Measurements from ENCODE around the gene JMY. TPM values are rescaled to one million over a fixed set of nuclear protein-coding genes. Genes with fewer than 3 reads are reported as not detected.

JMY gene
- total RNA-seq, 1 experiment from 2014 or later = not detected

GRCh38 chr5:79202076-79202475 is 33.9 kb upstream of the JMY start:
- no peak overlapping the region for H2AFZ ChIP-seq (ENCODE audit: low read length)
- H3K9me2 ChIP-seq (replicated peaks; ENCODE audit: insufficient read depth, low read length) = no peaks in the 10 kb centered on the region
- no peak for DNase-seq
- no peaks in the 10 kb centered on the region for H3K9me3 ChIP-seq (ENCODE audit: low read length)
- H3K4me1 ChIP-seq (ENCODE audit: low read length) = no peaks in the 10 kb centered on the region
- no peak overlapping the region for H3K4me2 ChIP-seq (ENCODE audit: low read depth, low read length, poor library complexity, severe bottlenecking)
- no peak overlapping the region for H3K9ac ChIP-seq (ENCODE audit: low read length)
- no peak overlapping the region for H3K27ac ChIP-seq (ENCODE audit: low read length)
- H3K4me3 ChIP-seq (ENCODE audit: low read length) = no peak overlapping the region
- H3K79me2 ChIP-seq (ENCODE audit: low read length) = no peaks in the 10 kb centered on the region
- no peaks in the 10 kb centered on the region for H3K36me3 ChIP-seq (ENCODE audit: insufficient read depth, low read length)
- no peaks in the 10 kb centered on the region for H4K20me1 ChIP-seq (ENCODE audit: insufficient read depth, low read depth, low read length)
- no peaks in the 10 kb centered on the region for H3K27me3 ChIP-seq (ENCODE audit: low read length)

GRCh38 chr5:79205965-79206364 is 30.0 kb upstream of the JMY start:
- no peaks in the 10 kb centered on the region for H3K4me1 ChIP-seq (ENCODE audit: low read length)
- no peak for DNase-seq
- no peaks in the 10 kb centered on the region for H3K9me2 ChIP-seq (replicated peaks; ENCODE audit: insufficient read depth, low read length)
- no peaks in the 10 kb centered on the region for H3K27me3 ChIP-seq (ENCODE audit: low read length)
- no peaks in the 10 kb centered on the region for H4K20me1 ChIP-seq (ENCODE audit: insufficient read depth, low read depth, low read length)
- H3K9ac ChIP-seq (ENCODE audit: low read length) = no peak overlapping the region
- H3K27ac ChIP-seq (ENCODE audit: low read length) = no peak overlapping the region
- no peaks in the 10 kb centered on the region for H3K79me2 ChIP-seq (ENCODE audit: low read length)
- no peak overlapping the region for H3K4me3 ChIP-seq (ENCODE audit: low read length)
- H2AFZ ChIP-seq (ENCODE audit: low read length) = no peak overlapping the region
- no peak overlapping the region for H3K4me2 ChIP-seq (ENCODE audit: low read depth, low read length, poor library complexity, severe bottlenecking)
- no peaks in the 10 kb centered on the region for H3K36me3 ChIP-seq (ENCODE audit: insufficient read depth, low read length)
- H3K9me3 ChIP-seq (ENCODE audit: low read length) = no peaks in the 10 kb centered on the region

- Histone ChIP-seq H2AFZ (ENCODE audit: low read length) (no peak overlapping the region), H3K4me3 (ENCODE audit: low read length) (no peak overlapping the region)
- DNase-seq = no peak
These were observed 29.4 kb upstream of the JMY start for GRCh38 chr5:79206541-79206940.

GRCh38 chr5:79209505-79209904 is 26.4 kb upstream of the JMY start:
- Histone ChIP-seq H3K9me2 (replicated peaks; ENCODE audit: insufficient read depth, low read length) (no peaks in the 10 kb centered on the region), H3K9ac (ENCODE audit: low read length) (no peak overlapping the region), H4K20me1 (ENCODE audit: insufficient read depth, low read depth, low read length) (no peaks in the 10 kb centered on the region), H2AFZ (ENCODE audit: low read length) (no peak overlapping the region), H3K27ac (ENCODE audit: low read length) (no peak overlapping the region), H3K4me2 (ENCODE audit: low read depth, low read length, poor library complexity, severe bottlenecking) (no peak overlapping the region), H3K9me3 (ENCODE audit: low read length) (no peaks in the 10 kb centered on the region), H3K4me3 (ENCODE audit: low read length) (no peak overlapping the region), H3K79me2 (ENCODE audit: low read length) (no peaks in the 10 kb centered on the region), H3K4me1 (ENCODE audit: low read length) (no peaks in the 10 kb centered on the region), H3K27me3 (ENCODE audit: low read length) (no peaks in the 10 kb centered on the region), H3K36me3 (ENCODE audit: insufficient read depth, low read length) (no peaks in the 10 kb centered on the region)
- no peak for DNase-seq

More at GRCh38 chr5:79206541-79206940, 29.4 kb upstream of the JMY start:
- Histone ChIP-seq H3K79me2 (ENCODE audit: low read length) (no peaks in the 10 kb centered on the region), H3K27ac (ENCODE audit: low read length) (no peak overlapping the region), H3K36me3 (ENCODE audit: insufficient read depth, low read length) (no peaks in the 10 kb centered on the region), H4K20me1 (ENCODE audit: insufficient read depth, low read depth, low read length) (no peaks in the 10 kb centered on the region), H3K9me3 (ENCODE audit: low read length) (no peaks in the 10 kb centered on the region), H3K9me2 (replicated peaks; ENCODE audit: insufficient read depth, low read length) (no peaks in the 10 kb centered on the region), H3K4me1 (ENCODE audit: low read length) (no peaks in the 10 kb centered on the region), H3K27me3 (ENCODE audit: low read length) (no peaks in the 10 kb centered on the region), H3K4me2 (ENCODE audit: low read depth, low read length, poor library complexity, severe bottlenecking) (no peak overlapping the region), H3K9ac (ENCODE audit: low read length) (no peak overlapping the region)

GRCh38 chr5:79224286-79224984 is 11.5 kb upstream of the JMY start:
- H3K9me2 ChIP-seq (replicated peaks; ENCODE audit: insufficient read depth, low read length) = no peaks in the 10 kb centered on the region
- H3K9ac ChIP-seq (ENCODE audit: low read length) = no peak overlapping the region
- H4K20me1 ChIP-seq (ENCODE audit: insufficient read depth, low read depth, low read length) = no peaks in the 10 kb centered on the region
- H3K4me2 ChIP-seq (ENCODE audit: low read depth, low read length, poor library complexity, severe bottlenecking) = no peak overlapping the region
- H3K4me1 ChIP-seq (ENCODE audit: low read length) = no peaks in the 10 kb centered on the region
- no peaks in the 10 kb centered on the region for H3K27me3 ChIP-seq (ENCODE audit: low read length)
- H3K9me3 ChIP-seq (ENCODE audit: low read length) = no peaks in the 10 kb centered on the region
- H3K27ac ChIP-seq (ENCODE audit: low read length) = no peak overlapping the region
- DNase-seq = no peak
- no peaks in the 10 kb centered on the region for H3K79me2 ChIP-seq (ENCODE audit: low read length)
- no peak overlapping the region for H2AFZ ChIP-seq (ENCODE audit: low read length)
- H3K4me3 ChIP-seq (ENCODE audit: low read length) = no peak overlapping the region
- H3K36me3 ChIP-seq (ENCODE audit: insufficient read depth, low read length) = no peaks in the 10 kb centered on the region

GRCh38 chr5:79225026-79225425 is 10.9 kb upstream of the JMY start:
- H3K4me2 ChIP-seq (ENCODE audit: low read depth, low read length, poor library complexity, severe bottlenecking) = no peak overlapping the region
- no peaks in the 10 kb centered on the region for H3K27me3 ChIP-seq (ENCODE audit: low read length)
- H3K79me2 ChIP-seq (ENCODE audit: low read length) = no peaks in the 10 kb centered on the region
- H3K9me2 ChIP-seq (replicated peaks; ENCODE audit: insufficient read depth, low read length) = no peaks in the 10 kb centered on the region
- H3K4me3 ChIP-seq (ENCODE audit: low read length) = no peak overlapping the region
- no peaks in the 10 kb centered on the region for H3K36me3 ChIP-seq (ENCODE audit: insufficient read depth, low read length)
- no peaks in the 10 kb centered on the region for H3K9me3 ChIP-seq (ENCODE audit: low read length)
- no peak for DNase-seq
- H2AFZ ChIP-seq (ENCODE audit: low read length) = no peak overlapping the region
- H3K27ac ChIP-seq (ENCODE audit: low read length) = no peak overlapping the region
- no peaks in the 10 kb centered on the region for H4K20me1 ChIP-seq (ENCODE audit: insufficient read depth, low read depth, low read length)
- no peaks in the 10 kb centered on the region for H3K4me1 ChIP-seq (ENCODE audit: low read length)
- no peak overlapping the region for H3K9ac ChIP-seq (ENCODE audit: low read length)

GRCh38 chr5:79225441-79225840 is 10.5 kb upstream of the JMY start:
- Histone ChIP-seq H3K9me2 (replicated peaks; ENCODE audit: insufficient read depth, low read length) (no peaks in the 10 kb centered on the region), H3K79me2 (ENCODE audit: low read length) (no peaks in the 10 kb centered on the region), H3K4me2 (ENCODE audit: low read depth, low read length, poor library complexity, severe bottlenecking) (no peak overlapping the region), H3K4me1 (ENCODE audit: low read length) (no peaks in the 10 kb centered on the region), H2AFZ (ENCODE audit: low read length) (no peak overlapping the region), H3K36me3 (ENCODE audit: insufficient read depth, low read length) (no peaks in the 10 kb centered on the region), H3K27me3 (ENCODE audit: low read length) (no peaks in the 10 kb centered on the region), H4K20me1 (ENCODE audit: insufficient read depth, low read depth, low read length) (no peaks in the 10 kb centered on the region), H3K9ac (ENCODE audit: low read length) (no peak overlapping the region), H3K9me3 (ENCODE audit: low read length) (no peaks in the 10 kb centered on the region), H3K4me3 (ENCODE audit: low read length) (no peak overlapping the region), H3K27ac (ENCODE audit: low read length) (no peak overlapping the region)
- DNase-seq = no peak

- no peak overlapping the region for H3K4me3 ChIP-seq (ENCODE audit: low read length)
- H3K36me3 ChIP-seq (ENCODE audit: insufficient read depth, low read length) = no peaks in the 10 kb centered on the region
- no peak overlapping the region for H3K9ac ChIP-seq (ENCODE audit: low read length)
- no peak for DNase-seq
- no peak overlapping the region for H2AFZ ChIP-seq (ENCODE audit: low read length)
- no peak overlapping the region for H3K27ac ChIP-seq (ENCODE audit: low read length)
- H3K4me2 ChIP-seq (ENCODE audit: low read depth, low read length, poor library complexity, severe bottlenecking) = no peak overlapping the region
- no peaks in the 10 kb centered on the region for H3K27me3 ChIP-seq (ENCODE audit: low read length)
- no peaks in the 10 kb centered on the region for H3K9me2 ChIP-seq (replicated peaks; ENCODE audit: insufficient read depth, low read length)
- no peaks in the 10 kb centered on the region for H3K79me2 ChIP-seq (ENCODE audit: low read length)
- no peaks in the 10 kb centered on the region for H4K20me1 ChIP-seq (ENCODE audit: insufficient read depth, low read depth, low read length)
- H3K9me3 ChIP-seq (ENCODE audit: low read length) = no peaks in the 10 kb centered on the region
- no peaks in the 10 kb centered on the region for H3K4me1 ChIP-seq (ENCODE audit: low read length)
These were observed 8.4 kb upstream of the JMY start for GRCh38 chr5:79227484-79228025.

Measured in Karpas-422 (cell line).